Fibroblast of mammary gland (primary cell): ENCODE measurements around the gene ZCCHC12.

Experiments
- DNase-seq: peaks from one replicate; pipeline ENCODE4 v3.0.0-alpha.2; 2010; ENCODE audit warnings: low read depth
- H3K4me3 ChIP-seq: 2 replicates; pipeline ENCODE4 v1.5.1; 2011; ENCODE audit warnings: low read depth, mild to moderate bottlenecking, low read length, moderate library complexity; ENCODE audit not compliant: control insufficient read depth
- CTCF ChIP-seq: conservative IDR thresholded peaks from 2 replicates; pipeline ENCODE4 v1.5.1; 2011; ENCODE audit warnings: low read depth, low read length, inconsistent platforms; ENCODE audit not compliant: control insufficient read depth, insufficient read depth

The ZCCHC12 gene

GRCh38 chrX:118855681-118856310, 32.2 kb downstream of the ZCCHC12 start:
- DNase-seq = no peak
- H3K4me3 ChIP-seq = no peak overlapping the region
- no peak for TF ChIP-seq CTCF

- H3K4me3 ChIP-seq = no peak overlapping the region
- no peak for TF ChIP-seq CTCF
- DNase-seq = no peak
Observed at GRCh38 chrX:118857006-118857405, 33.4 kb downstream of the ZCCHC12 start.

GRCh38 chrX:118861338-118861737, 37.7 kb downstream of the ZCCHC12 start:
- DNase-seq = no peak
- TF ChIP-seq CTCF = no peak
- no peak overlapping the region for H3K4me3 ChIP-seq

GRCh38 chrX:118862091-118862490, 38.5 kb downstream of the ZCCHC12 start:
- no peak for DNase-seq
- TF ChIP-seq CTCF = no peak
- H3K4me3 ChIP-seq = no peak overlapping the region

- no peak for DNase-seq
- no peak for TF ChIP-seq CTCF
Observed at GRCh38 chrX:118862979-118863378, 39.4 kb downstream of the ZCCHC12 start.

GRCh38 chrX:118864063-118864635, 40.5 kb downstream of the ZCCHC12 start:
- no peak for DNase-seq
- no peak for TF ChIP-seq CTCF
- no peak overlapping the region for H3K4me3 ChIP-seq

More at GRCh38 chrX:118862979-118863378, 39.4 kb downstream of the ZCCHC12 start:
- no peak overlapping the region for H3K4me3 ChIP-seq
